ENCODE data around the gene TUBG2. TPM values are rescaled to one million over a fixed set of nuclear protein-coding genes. Genes with fewer than 3 reads are reported as not detected.

The TUBG2 gene
- total RNA-seq, 2 donors from 2014 or later, result 17.9 to 19.8 TPM

DNA sequence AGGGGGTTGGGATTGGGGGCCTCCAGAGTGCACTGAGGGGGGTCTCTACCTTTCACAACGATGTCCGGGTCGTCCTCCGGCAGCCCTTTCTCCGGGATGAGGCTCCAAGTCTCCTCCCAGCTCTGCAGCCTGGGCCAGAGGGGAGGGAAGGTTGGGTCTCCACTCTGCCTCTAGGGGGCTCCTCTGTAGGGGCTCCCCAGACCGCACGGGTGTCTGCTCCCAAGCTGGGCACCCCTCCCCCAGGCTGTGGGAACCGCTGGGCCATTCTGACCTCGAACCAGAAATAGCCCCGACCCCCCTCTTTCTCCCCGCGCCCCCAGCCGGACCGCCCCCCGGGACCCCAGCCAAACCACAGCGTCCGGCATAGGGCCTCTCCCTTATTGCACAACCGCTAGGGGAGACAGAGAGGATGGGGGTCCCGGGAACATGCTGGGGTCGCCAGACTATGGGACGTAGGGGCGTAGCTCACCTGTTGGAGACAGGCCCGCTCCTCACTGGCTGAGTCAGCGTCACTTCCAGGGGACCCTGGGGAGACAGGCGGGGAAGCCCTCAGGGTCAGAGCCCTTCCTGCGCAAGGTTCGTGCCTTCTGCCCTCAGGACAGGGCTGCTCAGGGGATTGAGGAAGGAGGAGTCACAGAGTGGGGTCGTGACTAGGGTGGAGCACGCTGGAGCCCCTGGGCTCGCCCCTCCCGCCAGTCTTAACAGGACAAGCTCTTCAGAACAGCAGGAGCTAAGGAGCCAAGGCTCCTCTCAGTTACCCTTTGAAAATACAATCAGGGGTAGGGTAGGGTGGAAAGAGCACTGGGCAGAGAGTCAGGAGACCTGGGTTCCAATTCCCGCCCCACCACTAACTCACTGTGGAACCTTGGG, 15.0 kb downstream of the TUBG2 start:
- intact Hi-C loops (cut with DNase I), result loop anchor here in 1 of 2 donors (10.0 kb wide), 1 partner anchor 59 kb away; no protein-coding TSS in a partner anchor
- peak; percentile 90 for DNase-seq (ENCODE audit: low spot score)

DNA sequence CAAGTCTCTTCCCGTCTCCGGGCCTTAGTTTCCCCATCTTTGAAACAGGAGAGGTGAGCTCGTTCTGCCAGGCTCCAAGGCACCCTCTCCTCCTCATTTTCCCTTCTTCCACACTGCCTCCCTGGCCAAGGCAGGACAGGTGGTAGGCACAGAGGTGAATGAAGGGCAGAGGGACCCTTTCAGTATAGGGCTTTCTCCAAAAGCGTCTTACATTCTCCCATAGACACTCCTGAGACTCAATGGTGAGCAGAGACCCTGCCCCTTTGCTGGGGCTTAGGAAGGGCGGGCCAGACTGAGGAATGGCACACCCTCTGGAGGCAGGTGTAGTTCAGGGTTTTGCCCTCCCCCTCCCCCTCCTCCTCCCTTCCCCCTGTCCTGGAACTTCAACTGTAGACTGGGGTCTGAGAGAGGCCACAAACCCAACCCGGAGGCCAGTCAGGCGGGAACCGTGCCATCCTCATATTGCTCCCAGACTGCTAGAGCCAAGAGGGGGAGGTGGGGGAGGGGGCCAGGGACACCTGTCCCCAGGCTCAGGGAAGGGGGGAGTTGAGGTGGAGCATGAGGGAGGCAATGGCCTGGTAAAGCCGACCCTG, 15.8 kb downstream of the TUBG2 start:
- DNase-seq (ENCODE audit: low spot score), result no peak
- intact Hi-C loops (cut with DNase I), result loop anchor here in 1 of 2 donors (10.0 kb wide), 1 partner anchor 60 kb away; no protein-coding TSS in a partner anchor

DNA sequence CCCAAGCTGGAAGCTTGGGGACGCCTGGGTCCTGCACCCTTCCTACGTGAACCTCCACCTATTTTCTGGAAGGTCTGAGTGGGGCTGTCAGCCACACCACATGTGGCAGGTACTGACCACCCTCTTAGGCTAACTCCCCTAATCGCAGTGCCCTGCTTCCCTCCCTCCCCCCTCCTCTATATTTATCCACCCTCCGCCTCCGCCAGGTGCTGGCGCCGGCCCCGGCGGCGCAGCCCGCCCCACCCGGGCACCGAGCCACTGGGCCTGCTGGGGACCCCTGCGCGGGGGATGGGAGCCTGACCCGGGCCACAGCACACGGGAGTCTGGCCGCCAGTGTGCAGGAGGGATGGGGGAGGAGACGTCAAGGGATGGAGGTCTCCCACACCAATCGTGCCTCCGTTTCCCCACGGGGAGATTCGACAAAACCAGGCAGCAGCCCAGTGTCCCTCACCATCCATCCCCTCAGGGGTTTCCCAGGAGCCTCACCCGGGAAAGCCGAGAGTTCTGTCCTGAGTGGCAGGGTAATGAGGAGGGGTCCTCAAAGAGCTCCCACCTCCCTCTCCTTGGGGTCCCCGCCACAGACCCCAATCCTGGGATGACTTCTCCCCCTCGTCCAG, 16.4 kb downstream of the TUBG2 start:
- DNase-seq (ENCODE audit: low spot score), result no peak
- intact Hi-C loops (cut with DNase I), result loop anchor here in 1 of 2 donors (10.0 kb wide), 1 partner anchor 61 kb away; no protein-coding TSS in a partner anchor

DNA sequence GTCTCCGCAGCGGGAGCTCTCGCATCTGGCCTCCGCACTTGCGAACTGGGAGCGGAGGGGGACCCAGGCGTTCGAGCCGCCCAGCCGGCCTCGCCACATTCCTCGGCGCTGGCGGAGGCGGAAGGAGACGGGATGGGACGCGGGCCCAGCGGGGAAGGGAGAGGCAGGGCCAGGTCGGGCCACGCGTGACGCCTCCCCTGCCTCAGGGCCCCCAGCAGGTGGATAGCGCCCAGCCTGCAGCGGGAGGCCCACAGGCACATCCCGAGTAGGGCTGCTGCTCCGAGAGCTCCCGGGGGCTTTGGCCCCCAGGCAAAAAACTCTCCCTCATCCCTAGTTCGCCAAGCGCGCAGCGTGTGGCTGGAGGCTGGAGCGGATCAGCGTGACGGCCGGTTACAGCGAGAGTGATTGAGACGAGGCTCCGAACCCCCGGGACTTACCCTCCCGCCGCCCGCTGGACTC, 16.9 kb downstream of the TUBG2 start:
- DNase-seq (ENCODE audit: low spot score), result peak; percentile 86
- intact Hi-C loops (cut with DNase I), result loop anchor here in 1 of 2 donors (10.0 kb wide), 1 partner anchor 61 kb away; no protein-coding TSS in a partner anchor

DNA sequence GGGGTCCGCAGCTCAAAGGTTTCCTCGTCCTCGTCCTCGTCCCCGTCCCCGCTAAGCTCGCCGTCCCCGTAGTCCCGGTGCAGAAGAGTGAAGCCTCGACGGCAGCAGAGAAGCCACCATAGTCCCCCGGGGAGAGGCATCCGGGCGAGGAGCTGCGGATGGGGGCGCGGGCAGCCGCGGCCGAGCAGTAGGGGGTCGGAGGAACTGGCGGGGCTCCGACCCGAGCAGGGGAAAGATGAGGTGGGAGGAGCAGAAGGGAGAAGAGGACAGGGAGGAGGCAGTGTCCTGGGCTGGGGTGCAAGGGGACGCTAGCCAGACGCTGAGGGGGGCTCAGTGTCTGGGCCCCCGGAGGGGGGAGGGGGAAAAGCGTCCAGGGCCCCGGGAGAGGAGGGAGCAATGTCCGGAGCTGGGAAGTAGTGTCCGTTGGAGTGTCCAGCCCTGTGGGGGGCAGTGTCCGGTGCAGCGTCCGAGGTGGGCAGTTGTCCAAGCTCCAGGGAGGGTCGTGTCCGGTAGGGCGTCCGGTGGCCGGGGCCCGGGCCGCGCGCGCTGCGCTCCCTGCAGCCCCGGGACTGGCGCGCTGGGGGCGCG, 17.4 kb downstream of the TUBG2 start, which contains the start of gene PLEKHH3:
Gene PLEKHH3, minus strand, starts transcription at position 571 of the 588 bp plus-strand sequence. Its CDS starts 431 bp downstream, at position 140.
- no peak for DNase-seq (ENCODE audit: low spot score)
- intact Hi-C loops (cut with DNase I), result loop anchor here in 1 of 2 donors (10.0 kb wide), 1 partner anchor 62 kb away; no protein-coding TSS in a partner anchor

DNA sequence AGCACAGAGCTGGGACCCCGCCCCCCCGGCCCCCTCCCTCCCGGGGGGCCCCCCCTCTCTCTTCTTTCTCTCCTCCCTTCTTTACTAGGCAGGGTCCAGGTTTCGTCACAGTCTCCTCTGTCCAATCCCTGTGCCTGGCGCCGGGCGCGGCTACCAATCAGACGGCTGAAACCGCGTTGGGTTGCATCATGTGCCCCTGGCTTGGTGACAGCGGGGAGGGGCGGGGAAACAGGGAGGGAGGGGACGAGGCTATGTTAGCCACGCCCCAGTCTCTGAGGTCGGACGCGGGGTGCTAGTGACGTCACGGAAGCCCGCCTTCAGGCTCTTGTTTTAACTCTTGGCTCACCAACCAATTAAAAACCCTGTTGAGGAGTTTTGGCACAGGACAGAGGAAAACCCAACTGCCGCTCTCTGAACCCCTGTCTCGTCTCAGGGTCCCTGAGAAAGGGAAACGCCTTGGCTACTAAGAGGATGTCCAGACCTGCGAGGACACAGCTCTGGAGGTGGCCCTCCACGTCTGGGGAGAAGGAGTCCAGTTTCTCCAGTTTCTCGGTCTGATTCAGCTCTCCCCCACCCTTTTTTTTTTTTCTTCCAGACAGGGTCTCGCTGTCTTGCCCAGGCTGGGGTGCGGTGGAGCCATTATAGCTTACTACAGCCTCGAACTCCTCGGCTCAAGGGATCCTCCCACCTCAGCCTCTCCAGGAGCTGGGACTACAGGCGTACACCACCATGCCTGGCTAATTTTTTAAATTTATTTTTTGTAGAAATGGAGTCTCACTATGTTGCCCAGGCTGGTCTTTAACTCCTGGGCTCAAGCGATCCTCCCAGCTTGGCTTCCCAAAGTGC, 18.2 kb downstream of the TUBG2 start:
- intact Hi-C loops (cut with DNase I), result loop anchor here in 1 of 2 donors (10.0 kb wide), 1 partner anchor 62 kb away; no protein-coding TSS in a partner anchor
- peak; percentile 100 for DNase-seq (ENCODE audit: low spot score)

DNA sequence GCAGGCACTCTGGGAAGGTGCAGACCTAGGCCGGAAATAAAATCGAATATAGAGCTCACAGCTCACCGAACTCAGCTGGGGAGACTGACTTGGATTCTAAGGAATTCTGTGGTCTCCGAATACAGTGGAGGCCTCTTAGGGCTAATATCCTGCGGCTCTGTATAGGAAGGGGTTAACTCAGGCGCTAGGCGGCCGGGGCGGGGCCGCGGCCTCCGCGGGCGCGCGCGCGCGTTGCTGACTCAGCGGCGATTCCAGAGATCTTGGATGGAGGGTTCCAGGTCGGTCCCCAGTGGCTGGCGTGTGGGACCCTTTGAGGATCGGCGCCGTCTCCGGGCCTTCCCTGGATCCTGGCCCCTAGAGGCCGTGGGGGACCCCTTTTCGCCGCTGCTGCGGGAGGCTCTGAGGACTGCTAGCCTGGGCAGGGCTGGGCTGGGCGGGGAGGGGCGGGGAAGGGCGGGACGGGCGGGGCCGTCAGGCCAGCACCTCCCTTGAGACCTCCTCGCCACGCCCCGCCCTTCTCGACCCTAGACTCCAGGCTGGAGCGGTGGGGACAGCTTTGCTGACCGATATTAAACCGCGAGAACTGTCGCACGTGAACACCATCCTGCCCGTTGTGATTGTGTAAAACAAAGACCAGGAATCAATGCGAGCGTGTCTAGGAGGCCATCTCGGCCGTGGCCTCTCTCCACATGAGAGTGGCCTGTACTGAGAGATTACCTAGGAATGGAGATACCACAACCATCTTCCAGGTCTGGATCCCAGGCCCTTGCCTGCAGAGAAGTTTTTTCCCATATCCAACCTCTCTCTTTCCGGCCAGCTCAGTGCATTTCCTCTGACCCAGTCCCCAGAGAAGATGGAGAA, 19.1 kb downstream of the TUBG2 start:
- peak; percentile 96 for DNase-seq (ENCODE audit: low spot score)

DNA sequence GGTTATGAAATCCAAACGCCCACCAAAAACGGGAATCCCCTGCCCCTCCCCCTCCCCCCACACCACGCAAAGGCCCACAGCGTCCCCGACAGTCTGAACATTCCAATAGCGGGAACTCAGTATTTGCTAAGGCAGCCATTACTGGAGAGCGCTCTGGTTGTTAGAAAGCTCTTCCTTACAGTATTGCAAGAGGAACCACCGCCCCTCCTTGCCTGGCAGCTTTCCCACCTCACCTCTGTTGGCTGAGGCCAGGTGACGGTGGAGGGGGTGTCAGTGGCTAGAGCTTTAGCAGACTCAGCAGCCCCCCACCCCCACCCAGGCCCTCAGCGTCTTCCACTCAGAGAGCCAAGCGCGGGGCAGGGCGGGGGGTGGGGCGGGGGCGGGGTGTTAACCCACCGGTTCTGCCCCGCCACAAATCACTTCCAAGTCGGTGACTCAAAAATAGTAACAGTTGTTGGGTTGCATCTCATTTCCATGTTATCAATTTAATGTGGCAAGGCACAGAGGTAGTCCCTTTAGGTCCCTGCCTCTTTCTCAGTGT, 19.9 kb downstream of the TUBG2 start:
- intact Hi-C loops (cut with DNase I), result loop anchor here in 1 of 2 donors (10.0 kb wide), 1 partner anchor 64 kb away; no protein-coding TSS in a partner anchor
- DNase-seq (ENCODE audit: low spot score), result no peak

More for the DNA sequence above, 19.1 kb downstream of the TUBG2 start:
- intact Hi-C loops (cut with DNase I), result loop anchor here in 1 of 2 donors (10.0 kb wide), 1 partner anchor 63 kb away; no protein-coding TSS in a partner anchor

DNA sequence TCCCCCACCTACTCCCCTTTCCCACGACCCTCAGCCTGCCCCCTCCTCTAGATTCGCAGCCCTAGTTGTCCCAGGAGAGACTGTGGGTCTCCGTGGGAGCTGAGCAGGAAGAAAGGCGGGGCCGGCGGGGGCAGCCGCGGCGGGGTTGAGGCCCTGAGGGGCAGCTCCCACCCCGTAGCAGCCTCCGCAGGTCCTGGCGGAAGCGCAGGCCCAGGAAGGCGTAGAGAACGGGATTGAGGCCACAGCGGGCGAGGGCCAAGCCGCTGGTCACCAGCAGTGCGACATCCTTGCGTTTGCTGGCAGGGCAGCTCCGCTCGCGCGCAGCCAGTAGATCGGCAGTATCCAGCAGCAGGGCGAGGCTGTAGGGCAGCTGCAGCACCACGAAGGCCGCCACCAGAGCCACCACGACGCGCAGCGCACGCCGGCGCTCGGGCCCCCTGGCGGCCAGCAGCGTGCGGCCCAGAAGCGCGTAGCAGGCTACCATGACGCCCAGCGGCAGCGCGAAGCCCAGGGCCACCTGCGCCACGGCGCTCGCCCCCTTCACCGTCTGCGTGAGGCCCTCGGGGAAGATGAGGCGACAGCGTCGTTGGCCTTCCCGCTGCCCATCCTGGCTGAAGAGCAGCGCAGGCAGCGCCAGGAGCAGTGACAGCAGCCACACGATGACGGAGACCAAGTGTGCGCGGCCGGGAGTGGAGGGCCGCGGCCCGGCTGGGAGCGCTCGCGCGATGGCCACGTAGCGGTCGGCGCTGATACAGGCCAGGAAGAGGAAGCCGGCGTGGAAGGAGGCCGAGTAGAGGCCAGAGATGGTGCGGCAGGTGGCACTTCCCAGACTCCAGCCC, 20.6 kb downstream of the TUBG2 start:
- intact Hi-C loops (cut with DNase I), result loop anchor here (5.0 to 10.0 kb wide), 4 partner anchors 65 to 215 kb away; partner anchors contain the start of gene PSMC3IP (in 2 of the 2)
- DNase-seq (ENCODE audit: low spot score), result peak; percentile 93

DNA sequence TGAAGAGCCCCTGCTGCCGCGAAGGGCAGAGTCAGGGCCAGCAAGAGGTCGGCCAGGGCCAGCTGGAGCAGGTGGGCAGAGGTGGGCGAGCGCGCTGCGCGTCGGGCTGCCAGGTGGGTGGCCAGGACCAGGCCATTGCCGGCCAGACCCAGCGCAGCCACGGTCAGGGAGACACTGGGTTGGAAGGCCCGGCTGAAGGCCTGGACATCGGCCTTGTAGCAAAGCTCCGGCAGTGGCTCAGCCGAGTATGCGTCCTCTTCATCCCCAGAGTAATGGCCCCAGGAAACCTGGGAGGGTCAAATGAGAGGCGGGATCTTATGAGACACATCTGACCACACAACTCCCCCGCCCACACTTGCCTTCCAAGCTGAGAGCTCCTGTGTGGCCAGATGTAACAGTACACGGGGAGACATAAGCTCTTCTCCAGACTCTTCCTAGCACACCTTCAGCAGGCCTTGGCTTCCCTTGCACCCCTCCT, 21.3 kb downstream of the TUBG2 start:
- no peak for DNase-seq (ENCODE audit: low spot score)
- intact Hi-C loops (cut with DNase I), result loop anchor here (5.0 to 10.0 kb wide), 3 partner anchors 103 to 216 kb away; partner anchors contain the start of gene PSMC3IP (in 2 of the 2)

DNA sequence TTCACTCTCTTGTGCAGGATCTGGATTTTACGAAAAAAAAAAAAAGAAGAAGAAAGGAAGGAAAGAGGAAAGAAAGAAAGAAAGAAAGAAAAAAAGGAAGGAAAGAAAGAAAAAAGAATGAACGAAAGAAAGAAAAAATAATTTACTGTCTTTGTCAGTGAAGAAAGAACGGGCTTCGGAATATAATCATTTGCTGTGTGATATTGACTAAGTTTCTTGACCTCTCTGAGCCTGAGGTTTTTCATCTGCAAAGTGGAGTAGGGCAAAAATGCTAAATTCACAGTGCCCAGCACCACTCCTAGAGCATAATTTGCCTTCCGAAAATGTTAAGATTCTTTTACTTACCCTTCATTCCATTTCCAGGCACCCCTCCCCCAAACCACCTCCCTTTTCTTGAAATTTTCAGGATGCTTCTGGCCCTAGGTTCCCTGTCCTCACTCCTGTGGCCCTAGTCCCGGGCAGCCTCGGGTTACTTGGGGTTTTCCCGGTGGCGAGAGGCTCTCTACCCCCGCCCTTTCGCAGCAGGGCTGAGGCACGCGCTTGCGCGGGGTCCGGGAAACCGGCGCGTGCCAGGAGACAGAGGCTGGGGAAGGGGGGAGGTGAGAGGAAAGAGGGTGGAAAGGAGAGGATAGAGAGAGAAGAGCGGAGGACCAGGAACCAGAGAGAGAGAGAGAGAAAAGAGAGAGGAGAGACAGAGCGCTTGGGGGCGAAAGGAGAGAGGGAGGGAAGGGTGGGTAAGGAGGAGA, 23.1 kb downstream of the TUBG2 start, which contains the start of gene CNTNAP1:
Gene CNTNAP1, plus strand, starts transcription at position 556 of the 746 bp plus-strand sequence. CDS start 299 bp downstream, outside the sequence.
- peak; percentile 90 for DNase-seq (ENCODE audit: low spot score)
- intact Hi-C loops (cut with DNase I), result loop anchor here (5.0 to 10.0 kb wide), 3 partner anchors 105 to 217 kb away; partner anchors contain the start of gene PSMC3IP (in 2 of the 2)

DNA sequence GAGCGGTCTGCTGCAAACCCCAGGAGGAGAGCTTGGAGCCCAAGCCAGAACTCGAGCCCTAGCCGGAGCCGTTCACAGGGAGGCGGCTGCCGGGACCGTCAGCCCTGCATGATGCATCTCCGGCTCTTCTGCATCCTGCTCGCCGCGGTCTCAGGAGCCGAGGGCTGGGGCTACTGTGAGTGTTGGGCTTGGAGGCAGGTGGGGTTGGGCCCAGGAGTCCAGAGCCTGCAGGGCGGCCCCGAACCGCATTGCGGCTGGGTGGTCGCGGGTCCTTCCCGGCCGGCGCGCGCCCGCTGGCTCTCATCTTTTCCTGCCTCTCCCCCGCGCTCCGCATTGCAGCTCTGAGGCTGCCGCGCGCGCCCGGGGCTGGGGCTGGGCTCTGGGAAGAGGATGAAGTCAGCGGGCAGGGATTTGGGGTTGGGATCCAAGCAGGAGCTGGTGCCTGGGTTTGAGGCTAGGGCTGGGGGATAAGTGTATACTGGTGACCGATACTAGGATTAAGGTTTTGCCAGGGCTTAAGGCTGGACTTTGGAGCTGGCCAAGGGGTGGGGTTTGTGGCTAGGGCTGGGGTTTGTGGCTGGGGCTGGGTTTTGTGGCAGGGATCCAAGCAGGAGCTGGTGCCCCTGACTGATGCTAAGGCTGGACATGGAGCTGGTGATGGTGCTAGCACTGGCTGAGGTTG, 23.8 kb downstream of the TUBG2 start:
- intact Hi-C loops (cut with DNase I), result loop anchor here (5.0 to 10.0 kb wide), 3 partner anchors 106 to 218 kb away; partner anchors contain the start of gene PSMC3IP (in 2 of the 2)
- DNase-seq (ENCODE audit: low spot score), result peak; percentile 89

DNA sequence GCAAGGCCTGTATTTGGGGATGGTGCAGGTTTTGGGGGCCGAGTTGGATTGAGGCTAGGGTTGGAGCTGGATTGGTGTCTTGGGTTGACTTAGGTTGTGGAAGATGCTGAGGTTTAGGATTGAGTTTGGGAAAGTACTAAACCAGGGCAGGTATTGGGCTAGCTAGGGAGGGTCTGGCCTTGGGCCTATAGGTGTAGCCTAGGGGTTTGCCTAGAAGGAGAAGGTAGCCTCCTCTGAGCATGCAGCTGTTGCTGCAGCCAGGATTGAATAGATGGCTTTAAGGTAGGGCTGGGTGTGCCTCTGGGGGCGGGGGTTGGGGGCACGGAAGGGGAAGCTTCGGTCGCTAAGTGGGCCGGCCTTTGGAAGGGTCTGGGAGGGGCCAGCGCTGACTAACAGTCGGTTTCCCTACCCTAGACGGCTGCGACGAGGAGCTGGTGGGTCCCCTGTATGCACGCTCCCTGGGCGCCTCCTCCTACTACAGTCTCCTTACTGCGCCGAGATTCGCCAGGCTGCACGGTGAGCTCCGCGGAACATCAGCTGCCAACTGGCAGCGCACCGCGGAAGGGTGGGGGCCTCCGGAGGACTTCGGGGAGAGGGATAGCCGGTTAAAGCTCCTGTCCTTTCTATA, 24.4 kb downstream of the TUBG2 start:
- intact Hi-C loops (cut with DNase I), result loop anchor here (5.0 to 10.0 kb wide), 3 partner anchors 106 to 219 kb away; partner anchors contain the start of gene PSMC3IP (in 2 of the 2)

More for the DNA sequence above, 24.4 kb downstream of the TUBG2 start:
- DNase-seq (ENCODE audit: low spot score), result peak; percentile 86

All from posterior vena cava (tissue), 2 donors.